HG02623 (cell line): Measurements from ENCODE around the gene HTRA1.

ENCODE experiments used
- ATAC-seq: cut with Tn5 transposase; IDR thresholded peaks from one replicate; pipeline ENCODE4 v1.9.1; 2021; ENCODE audit warnings: moderate library complexity; ENCODE audit not compliant: unreplicated experiment

Gene HTRA1

DNA sequence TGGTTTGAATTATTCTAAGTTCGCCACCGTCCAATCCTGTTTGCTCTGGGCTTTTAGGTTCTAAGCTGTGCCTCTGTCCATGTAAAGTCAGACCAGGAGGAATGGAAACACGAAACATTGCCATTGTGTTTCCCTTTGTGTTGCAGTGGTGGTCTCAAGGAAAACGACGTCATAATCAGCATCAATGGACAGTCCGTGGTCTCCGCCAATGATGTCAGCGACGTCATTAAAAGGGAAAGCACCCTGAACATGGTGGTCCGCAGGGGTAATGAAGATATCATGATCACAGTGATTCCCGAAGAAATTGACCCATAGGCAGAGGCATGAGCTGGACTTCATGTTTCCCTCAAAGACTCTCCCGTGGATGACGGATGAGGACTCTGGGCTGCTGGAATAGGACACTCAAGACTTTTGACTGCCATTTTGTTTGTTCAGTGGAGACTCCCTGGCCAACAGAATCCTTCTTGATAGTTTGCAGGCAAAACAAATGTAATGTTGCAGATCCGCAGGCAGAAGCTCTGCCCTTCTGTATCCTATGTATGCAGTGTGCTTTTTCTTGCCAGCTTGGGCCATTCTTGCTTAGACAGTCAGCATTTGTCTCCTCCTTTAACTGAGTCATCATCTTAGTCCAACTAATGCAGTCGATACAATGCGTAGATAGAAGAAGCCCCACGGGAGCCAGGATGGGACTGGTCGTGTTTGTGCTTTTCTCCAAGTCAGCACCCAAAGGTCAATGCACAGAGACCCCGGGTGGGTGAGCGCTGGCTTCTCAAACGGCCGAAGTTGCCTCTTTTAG is 52.9 kb downstream of the HTRA1 start:
- no peak for ATAC-seq

GRCh38 chr10:122515022-122515424 is 53.7 kb downstream of the HTRA1 start:
- no peak for ATAC-seq

DNA sequence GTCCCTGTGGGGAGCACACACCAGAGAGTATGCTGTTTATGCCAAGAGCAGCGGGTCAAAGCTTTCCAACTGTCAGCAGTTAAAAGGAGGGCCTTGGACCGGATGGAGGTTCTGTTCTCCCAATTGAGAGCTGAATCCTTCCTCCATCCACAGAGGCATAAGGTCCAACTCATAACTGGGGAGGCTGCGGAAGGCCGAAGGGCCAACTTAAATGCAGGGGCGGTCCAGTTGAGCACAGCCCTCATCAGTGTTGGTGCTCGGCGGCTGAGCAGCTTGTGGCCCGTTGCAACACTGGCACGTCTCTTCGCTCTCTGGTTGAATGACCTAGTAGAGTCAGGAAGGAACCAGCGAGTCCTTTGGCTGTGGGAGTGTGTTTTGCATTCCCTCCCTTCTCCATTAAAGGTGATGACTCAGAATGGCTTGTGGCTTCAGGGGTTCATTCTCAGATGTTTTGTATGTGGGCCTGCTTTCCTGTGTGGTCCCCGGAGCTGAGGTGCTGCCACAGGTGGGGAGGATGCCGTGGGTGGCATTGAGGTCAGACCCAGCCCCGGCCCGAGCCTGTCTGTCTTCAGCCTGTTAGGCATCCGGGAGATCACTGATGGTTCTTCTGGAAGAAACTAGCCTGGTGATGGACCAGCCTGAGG is 54.4 kb downstream of the HTRA1 start:
- peak; percentile 70 for ATAC-seq

- no peak for ATAC-seq
Measured at GRCh38 chr10:122516734-122517133, 55.4 kb downstream of the HTRA1 start.

DNA sequence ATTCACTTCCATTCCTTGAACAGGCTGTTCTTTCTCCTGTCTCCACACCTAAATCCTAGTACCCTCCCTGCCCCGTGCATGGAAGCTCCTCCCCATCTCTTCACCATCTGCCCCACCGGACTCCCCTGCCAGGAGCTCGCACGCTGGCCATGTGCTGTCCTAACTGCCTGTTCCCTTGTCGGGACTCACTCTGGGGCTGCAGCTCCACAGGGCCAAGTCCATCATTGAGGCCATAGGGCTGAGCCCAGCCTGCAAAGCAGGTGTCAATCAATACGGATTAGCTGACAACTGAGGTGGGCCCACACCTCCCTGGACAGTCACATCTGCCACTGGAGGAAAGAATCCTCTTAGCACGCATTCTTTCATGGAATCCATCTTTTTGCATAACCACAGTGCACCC is 57.8 kb downstream of the HTRA1 start:
- ATAC-seq: no peak

DNA sequence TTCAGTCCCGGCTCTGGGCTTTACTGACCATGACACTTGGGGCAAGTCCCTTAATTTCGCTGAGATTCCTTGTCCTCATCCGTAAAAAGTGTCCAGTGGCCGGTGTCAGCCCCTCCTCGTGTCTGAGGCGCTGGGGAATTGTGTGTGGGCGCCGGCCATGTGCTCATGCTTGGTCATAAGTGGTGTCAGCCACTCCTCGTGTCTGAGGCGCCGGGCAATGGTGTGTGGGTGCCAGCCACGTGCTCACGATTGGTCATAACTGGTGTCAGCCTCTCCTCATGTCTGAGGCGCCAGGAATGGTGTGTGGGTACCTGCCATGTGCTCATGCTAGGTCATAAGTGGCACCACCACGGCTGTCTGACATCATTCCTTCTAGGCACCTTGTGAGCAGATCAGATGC is 58.5 kb downstream of the HTRA1 start:
- ATAC-seq: no peak

DNA sequence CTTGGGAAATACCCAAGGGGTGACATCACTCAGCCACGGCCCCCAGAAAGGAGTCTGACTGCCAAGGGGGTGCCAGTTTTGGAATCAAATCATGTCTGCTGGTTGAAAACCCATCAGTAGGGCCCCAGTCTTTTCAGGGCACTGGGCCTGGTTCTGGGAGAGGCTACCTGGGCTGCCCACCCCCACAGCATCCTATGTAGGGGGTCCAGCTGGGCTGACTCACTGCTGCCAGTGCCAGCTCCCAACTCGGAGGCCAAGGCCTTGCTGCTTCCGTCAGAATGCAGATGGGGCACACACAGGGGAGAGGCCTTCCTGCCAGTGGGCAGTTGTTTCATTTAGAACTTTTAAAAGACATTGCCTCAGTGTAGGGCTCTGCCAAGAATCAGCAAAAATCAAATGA is 59.7 kb downstream of the HTRA1 start:
- ATAC-seq: no peak

DNA sequence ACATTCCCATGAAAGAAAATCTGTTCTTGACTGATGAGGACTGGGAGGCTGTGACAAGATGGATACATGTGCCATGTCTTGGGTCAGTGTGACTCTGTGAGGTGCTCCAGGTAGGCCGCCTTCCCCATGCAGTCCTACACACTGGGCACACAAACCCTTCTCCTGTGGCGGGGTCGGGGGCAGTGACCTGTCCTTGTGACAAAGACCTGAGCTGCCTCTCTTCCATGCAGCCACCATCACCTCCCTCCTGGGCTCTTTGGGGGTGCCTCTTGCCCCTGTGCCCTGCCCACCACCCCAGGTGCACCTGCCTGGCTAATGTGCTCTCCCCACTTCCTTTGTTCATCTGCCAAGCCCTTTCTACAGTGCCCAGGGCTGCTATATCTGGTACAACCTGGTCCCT is 63.5 kb downstream of the HTRA1 start:
- ATAC-seq: no peak

DNA sequence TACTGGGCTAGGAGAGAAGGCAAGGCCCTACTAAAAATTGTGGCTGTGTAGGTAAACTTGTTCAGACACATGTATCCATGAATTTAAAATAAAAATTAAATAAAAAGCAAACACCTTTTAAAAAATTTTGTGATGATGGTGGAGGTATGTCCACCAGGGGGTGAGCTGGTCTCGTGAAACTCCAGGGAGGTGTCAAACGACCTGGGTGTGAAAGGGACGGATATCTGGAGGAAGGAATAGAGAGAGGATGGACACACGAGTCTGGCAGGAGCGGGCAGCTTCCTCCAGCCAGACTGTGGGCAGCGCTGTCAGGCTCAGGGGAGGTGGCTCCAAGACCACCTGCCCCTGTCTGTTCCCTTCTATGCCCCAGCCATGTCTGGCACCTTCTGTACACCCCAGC is 64.4 kb downstream of the HTRA1 start:
- ATAC-seq: no peak

GRCh38 chr10:122526892-122527291 is 65.5 kb downstream of the HTRA1 start:
- ATAC-seq: no peak

GRCh38 chr10:122530177-122530576 is 68.8 kb downstream of the HTRA1 start:
- no peak for ATAC-seq

- ATAC-seq: no peak
Measured at GRCh38 chr10:122531261-122531660, 69.9 kb downstream of the HTRA1 start.

- no peak for ATAC-seq
Measured at GRCh38 chr10:122531939-122532338, 70.6 kb downstream of the HTRA1 start.

GRCh38 chr10:122532601-122533296 is 71.4 kb downstream of the HTRA1 start:
- no peak for ATAC-seq

DNA sequence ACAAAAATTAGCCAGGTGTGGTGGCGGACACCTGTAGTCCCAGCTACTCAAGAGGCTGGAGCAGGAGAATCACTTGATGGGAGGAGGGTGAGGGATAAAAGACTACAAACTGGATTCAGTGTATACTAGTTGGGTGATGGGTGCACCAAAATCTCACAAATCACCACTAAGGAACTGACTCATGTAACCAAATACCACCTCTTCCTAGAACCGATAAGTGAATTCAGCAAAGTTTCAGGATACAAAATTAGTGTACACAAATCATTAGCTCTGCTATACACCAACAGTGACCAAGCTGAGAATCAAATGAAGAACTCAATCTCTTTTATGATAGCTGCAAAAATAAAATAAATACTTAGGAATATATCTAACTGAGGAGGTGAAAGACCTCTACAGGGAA is 76.2 kb downstream of the HTRA1 start:
- no peak for ATAC-seq

GRCh38 chr10:122541541-122542002 is 80.2 kb downstream of the HTRA1 start:
- no peak for ATAC-seq

- ATAC-seq: no peak
Measured at GRCh38 chr10:122543676-122544445, 82.5 kb downstream of the HTRA1 start.

DNA sequence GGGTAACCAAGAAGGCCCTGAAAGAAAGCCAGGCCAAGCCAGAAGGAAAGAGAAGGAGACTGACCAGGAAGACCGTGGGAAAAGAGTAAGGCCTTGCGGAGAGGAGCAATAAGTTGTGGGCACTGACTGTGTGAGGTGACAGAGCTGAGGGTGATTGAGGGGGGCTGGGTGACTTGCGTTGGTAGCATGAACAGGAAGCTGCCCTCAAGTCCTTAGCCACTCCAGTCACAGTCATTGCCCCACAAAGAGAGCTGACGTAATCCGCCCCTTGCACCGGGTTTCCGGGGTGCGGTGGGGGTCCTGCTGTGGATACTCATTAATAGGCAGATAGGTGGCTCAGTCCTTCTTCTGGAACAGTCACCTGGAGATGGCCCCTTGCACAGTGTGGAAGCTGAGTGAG is 83.1 kb downstream of the HTRA1 start:
- ATAC-seq: no peak

DNA sequence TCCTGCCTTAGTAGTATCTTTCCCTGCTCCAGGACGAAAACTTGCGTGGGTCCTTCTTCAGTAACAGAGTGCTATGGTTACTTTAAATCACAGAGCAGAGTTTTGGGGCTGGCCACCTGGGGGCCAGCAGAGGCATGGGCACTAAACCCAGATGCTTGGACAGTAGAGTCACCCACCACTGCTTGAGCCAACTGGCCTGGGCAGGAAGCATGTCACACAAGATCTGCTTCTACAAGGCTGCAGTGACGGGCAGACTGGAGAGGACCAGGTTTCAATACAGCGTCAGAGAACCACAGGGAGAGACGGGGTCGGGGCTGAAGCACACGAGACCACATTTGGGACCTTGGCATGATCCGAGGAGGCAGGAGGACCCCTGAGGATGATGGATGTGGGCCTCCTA is 84.9 kb downstream of the HTRA1 start:
- no peak for ATAC-seq

DNA sequence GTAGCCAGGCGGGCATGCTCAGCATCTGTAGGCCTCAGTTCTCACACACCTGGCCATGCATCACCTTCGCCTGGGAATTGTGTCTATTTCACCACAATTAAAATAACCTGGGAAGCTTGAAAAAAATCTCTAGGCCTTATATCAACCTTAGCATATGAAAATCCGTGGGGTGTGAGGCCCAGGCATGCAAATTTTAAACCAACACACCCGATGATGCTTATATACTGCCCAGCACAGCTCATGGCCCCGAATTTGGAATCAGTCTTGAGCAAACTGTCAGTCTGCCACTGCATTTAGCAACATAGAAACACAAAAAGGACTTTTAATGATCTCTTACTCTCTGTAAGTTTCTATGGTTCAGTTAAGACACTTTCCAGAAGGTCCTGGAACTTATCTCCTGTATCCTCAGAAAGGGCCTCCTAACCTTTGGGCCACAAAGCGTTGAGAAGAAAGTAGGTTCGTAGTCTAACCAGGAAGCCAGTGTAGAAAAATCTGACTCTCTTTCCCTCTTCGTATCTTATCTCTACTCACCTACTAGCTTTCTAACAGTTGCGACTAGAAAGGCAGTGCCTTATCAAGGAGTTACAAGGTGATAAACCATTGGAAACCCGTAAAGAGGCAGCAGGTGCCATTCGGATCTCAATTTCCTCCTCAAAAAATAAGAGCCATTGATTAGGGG is 87.2 kb downstream of the HTRA1 start:
- ATAC-seq: no peak

GRCh38 chr10:122549636-122550035 is 88.3 kb downstream of the HTRA1 start:
- no peak for ATAC-seq
